ENCODE measurements around the gene C12orf57. TPM values are rescaled to one million over a fixed set of nuclear protein-coding genes. Genes with fewer than 3 reads are reported as not detected.

The C12orf57 gene
- total and polyA plus RNA-seq, 2 of the 8 experiments (the other 6 are each of a cell fraction or from before 2014, with no cell fraction given), result 174 to 993 TPM

DNA sequence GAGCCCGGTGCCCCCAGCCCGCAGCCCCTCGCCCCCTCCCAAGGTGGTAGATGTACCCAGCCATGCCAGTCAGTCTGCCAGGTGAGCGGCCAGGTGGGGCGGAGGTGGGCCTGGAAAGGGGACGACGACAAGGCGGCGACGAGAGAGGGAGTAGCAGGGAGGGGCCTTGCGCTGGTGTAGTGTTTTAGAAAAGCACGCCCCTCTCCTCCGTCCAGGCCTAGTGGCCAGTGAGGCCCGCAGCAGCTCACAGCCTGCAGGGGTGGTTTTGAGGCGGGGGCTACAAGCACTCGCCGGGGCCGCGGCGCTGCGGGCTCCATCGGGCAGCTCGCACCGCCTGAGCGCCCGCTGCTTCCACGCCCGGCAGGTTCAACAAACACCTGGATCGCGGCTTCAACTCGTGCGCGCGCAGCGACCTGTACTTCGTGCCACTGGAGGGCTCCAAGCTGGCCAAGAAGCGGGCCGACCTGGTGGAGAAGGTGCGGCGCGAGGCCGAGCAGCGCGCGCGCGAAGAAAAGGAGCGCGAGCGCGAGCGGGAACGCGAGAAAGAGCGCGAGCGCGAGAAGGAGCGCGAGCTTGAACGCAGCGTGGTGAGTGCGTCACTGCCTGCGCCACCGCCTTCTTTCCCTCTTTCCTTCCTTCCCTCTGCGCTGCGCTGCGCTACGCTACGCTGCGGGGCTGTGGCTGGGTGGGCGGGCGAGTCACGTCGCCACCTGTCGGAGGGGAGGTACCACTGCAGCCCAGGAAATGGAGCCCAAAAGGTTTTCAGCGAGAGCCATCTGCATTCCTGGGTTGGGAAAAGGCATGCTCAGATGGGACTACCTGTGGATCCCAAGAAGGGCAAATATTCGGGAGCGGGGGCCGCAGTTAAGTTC is 6.1 kb upstream of the C12orf57 start (continued):
- TF ChIP-seq, protein P1, sequence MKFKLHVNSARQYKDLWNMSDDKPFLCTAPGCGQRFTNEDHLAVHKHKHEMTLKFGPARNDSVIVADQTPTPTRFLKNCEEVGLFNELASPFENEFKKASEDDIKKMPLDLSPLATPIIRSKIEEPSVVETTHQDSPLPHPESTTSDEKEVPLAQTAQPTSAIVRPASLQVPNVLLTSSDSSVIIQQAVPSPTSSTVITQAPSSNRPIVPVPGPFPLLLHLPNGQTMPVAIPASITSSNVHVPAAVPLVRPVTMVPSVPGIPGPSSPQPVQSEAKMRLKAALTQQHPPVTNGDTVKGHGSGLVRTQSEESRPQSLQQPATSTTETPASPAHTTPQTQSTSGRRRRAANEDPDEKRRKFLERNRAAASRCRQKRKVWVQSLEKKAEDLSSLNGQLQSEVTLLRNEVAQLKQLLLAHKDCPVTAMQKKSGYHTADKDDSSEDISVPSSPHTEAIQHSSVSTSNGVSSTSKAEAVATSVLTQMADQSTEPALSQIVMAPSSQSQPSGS (IDR thresholded peaks at IDR 0.05; ENCODE audit: low read length), result peak; percentile 82
- TF ChIP-seq, protein P2, sequence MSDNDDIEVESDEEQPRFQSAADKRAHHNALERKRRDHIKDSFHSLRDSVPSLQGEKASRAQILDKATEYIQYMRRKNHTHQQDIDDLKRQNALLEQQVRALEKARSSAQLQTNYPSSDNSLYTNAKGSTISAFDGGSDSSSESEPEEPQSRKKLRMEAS (IDR thresholded peaks at IDR 0.05), result peak; percentile 95
- TF ChIP-seq HDAC2 (IDR thresholded peaks at IDR 0.05; ENCODE audit: borderline replicate concordance in 1 of 2, low read depth in 2 of 2, low read length in 2 of 2) (peak in 1 of 2 experiments; percentile 27; a peak in 2 of 4 replicates), SIRT6 (IDR thresholded peaks at IDR 0.05; ENCODE audit: low read length) (no peak), CHD1 (IDR thresholded peaks at IDR 0.05; ENCODE audit: low read depth, low read length) (no peak), POLR2A (IDR thresholded peaks at IDR 0.05; ENCODE audit: control extremely low read depth in 1 of 2, low read depth in 2 of 2, low read length in 2 of 2) (peak in 1 of 2 experiments; percentile 93; a peak in 2 of 3 replicates), ZNF274 (IDR thresholded peaks at IDR 0.05; ENCODE audit: borderline replicate concordance, extremely low read depth, low read length) (no peak), MAFK (IDR thresholded peaks at IDR 0.05; ENCODE audit: low read depth, low read length) (no peak), GTF2F1 (IDR thresholded peaks at IDR 0.05; ENCODE audit: borderline replicate concordance, low read depth, low read length) (no peak), CTBP2 (IDR thresholded peaks at IDR 0.05; ENCODE audit: borderline replicate concordance, insufficient read depth, insufficient read length, low read length) (no peak), BCL11A (IDR thresholded peaks at IDR 0.05; ENCODE audit: low read depth in 2 of 2, low read length in 2 of 2) (no peak), JUND (IDR thresholded peaks at IDR 0.05; ENCODE audit: low read length) (peak; percentile 49; the same call in 1 of the 2 replicates), SUZ12 (IDR thresholded peaks at IDR 0.05; ENCODE audit: low read length) (no peak), CHD2 (IDR thresholded peaks at IDR 0.05; ENCODE audit: low read length) (peak; percentile 88), CBX5 (IDR thresholded peaks at IDR 0.05; ENCODE audit: low read depth, low read length) (no peak), NANOG (IDR thresholded peaks at IDR 0.05; ENCODE audit: insufficient read depth, low read depth, low read length, poor library complexity, severe bottlenecking) (no peak), TAF7 (optimal IDR thresholded peaks at IDR 0.05; ENCODE audit: borderline replicate concordance, low read depth, low read length) (peak; percentile 86)
- TF ChIP-seq, protein P3, sequence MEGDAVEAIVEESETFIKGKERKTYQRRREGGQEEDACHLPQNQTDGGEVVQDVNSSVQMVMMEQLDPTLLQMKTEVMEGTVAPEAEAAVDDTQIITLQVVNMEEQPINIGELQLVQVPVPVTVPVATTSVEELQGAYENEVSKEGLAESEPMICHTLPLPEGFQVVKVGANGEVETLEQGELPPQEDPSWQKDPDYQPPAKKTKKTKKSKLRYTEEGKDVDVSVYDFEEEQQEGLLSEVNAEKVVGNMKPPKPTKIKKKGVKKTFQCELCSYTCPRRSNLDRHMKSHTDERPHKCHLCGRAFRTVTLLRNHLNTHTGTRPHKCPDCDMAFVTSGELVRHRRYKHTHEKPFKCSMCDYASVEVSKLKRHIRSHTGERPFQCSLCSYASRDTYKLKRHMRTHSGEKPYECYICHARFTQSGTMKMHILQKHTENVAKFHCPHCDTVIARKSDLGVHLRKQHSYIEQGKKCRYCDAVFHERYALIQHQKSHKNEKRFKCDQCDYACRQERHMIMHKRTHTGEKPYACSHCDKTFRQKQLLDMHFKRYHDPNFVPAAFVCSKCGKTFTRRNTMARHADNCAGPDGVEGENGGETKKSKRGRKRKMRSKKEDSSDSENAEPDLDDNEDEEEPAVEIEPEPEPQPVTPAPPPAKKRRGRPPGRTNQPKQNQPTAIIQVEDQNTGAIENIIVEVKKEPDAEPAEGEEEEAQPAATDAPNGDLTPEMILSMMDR (IDR thresholded peaks at IDR 0.05; ENCODE audit: control extremely low read depth in 1 of 3, insufficient read depth in 1 of 3, low read depth in 1 of 3, low read length in 3 of 3), result peak in 2 of 3 experiments; percentile 90 to 99; a peak in 3 of 4 replicates

Measured in H1 (cell line).